CD4-positive, alpha-beta T cell treated with Interleukin-4 for 4 hours (primary cell): ENCODE measurements around the gene CA6.
"Not testable (repeated sequence)": the region's sequence is repeated elsewhere in the genome, so short reads cannot be mapped to it uniquely, and the experiment has no call there.

Experiments
- DNase-seq: peaks from one replicate; pipeline ENCODE4 v3.0.0-alpha.2; 2020

CA6 gene

GRCh38 chr1:9009438-9010370, 64.0 kb downstream of the CA6 start:
- DNase-seq: no peak

- DNase-seq: no peak
These were observed 65.2 kb downstream of the CA6 start for GRCh38 chr1:9010781-9011323.

GRCh38 chr1:9013819-9014218, 68.2 kb downstream of the CA6 start:
- no peak for DNase-seq

DNA sequence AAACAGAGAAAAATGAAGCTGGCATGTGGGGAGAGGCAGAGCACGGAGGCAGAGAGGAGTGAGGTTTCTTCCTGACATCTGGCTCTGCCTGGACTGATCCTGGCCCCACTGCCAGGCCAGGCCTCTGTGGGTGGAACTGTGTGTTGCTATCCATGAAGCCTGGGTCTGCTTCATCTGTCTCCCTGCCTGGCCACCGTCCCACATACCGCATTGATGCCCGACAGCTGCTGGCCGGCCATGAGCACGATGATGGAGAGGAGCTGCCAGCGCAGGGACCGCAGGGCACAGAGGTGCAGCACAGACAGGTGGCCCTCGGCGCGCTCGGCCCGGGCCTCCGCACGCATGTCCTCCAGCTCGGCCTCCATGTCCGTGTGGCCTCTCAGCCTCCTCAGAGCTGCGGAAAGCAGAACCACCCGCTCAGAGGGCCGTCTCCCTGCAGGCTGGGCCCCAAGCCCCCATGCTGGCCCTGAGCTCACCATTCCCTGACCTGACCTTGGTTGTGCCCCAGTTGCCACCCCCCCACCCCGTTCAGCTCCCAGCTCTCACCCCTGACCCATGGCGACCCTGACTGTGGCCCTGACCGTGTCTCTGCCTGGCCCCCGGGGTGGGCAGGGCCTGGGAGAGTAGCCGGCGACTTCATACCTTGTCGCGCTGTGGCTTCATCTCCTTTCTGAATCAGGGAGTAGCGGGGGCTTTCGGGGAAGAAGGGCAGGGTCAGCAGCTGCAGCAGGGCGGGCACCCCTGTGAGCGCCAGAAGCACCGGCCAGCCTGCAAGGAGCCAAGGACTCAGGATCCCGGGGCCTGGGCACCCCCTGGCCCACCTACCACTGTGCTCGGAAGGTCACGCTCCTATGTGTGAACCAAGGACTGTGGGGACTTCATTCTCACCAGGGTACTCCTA, 69.1 kb downstream of the CA6 start:
- DNase-seq: no peak

DNA sequence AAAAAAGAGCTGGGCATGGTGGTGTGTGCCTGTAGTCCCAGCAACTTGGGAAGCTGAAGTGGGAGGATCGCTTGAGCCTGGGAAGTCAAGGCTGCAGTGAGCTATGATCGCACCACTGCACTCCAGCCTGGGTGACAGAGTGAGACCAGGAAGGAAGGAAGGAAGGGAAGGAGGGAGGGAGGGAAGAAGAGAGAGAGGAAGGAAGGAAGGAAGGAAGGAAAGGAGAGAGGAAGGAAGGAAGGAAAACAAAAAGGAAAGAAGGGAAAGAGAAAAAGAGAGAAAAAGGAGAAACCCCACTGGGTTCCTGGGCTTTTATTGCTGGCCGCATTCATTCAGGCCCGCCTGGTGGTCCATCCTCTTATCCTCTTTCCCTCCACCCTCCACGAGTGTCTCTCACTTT, 70.8 kb downstream of the CA6 start:
- DNase-seq: no peak

DNA sequence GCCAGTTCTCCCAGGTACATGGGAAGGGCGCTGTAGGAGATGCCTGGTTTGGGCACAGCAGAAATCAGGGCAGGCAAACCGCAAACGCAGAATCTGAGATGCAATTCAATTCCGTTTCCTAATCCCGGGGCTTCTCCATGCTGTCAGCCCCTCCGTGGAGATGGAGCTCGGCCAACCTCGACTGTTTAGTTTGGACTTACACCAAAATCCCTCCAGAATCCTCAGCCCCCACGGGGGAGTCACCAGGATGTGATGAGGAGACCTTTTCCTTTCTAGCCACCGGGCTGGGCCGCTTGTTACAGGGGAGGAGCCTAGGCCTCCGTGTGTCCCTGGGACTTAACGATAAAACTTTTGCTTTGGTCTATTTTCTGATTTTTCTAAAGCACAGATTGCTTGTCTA, 72.7 kb downstream of the CA6 start:
- no peak for DNase-seq

GRCh38 chr1:9019896-9020295, 74.2 kb downstream of the CA6 start:
- no peak for DNase-seq

- no peak for DNase-seq
These were observed 74.6 kb downstream of the CA6 start for GRCh38 chr1:9020305-9020704.

DNA sequence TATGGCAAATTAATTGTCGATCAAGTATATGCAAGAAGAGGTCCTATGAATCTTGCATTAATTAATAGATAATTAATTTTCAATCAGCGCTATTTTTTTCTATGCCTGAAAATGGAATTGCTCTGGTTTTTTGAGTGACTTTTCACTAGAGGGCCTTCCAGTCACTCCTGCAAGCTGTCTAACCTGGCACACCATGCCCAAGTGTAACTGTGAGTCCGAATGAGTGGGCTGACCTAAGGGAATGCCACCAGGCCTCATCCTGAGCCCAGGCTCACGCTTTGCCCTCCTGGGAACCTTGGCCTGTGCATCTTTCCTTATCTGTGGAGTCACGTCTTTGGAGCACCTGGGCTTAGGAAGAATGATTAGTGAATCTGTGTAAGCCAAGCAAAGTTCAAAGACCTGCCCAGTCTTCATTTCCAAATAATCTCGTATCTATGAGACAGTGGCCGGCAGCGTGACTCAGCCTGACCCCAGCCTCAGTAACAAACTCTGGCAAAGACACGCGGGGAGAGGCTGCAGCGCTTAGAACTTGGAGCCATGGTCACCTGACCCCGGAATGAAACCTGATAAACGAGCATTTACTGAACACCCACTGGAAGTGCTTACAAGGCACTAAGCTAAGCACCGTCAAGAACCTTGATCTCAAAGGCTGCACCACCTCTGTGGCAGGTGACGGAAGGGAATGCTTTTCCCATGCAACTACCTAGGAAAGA, 76.5 kb downstream of the CA6 start:
- DNase-seq: not testable (repeated sequence)

DNA sequence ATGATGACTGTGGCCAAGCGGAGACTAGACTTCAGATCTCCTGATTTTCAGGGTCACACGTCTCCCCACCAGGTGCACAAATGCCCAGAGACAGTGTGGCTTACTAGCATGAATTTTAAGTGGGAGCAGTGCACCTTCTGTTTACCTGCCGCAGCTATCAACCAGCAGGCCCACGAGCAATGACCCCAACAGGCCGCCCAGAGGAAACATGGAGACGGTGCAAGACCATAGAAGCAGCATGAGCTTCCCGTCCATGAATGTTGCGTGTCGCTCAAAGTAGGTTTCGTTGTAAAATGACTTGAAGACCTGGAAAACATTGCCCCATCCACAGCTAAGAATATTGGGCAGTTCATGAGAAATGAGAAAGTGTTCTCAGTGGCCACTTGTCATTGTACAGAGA, 77.1 kb downstream of the CA6 start:
- no peak for DNase-seq
